ENCODE data around the gene LVRN. TPM values are rescaled to one million over a fixed set of nuclear protein-coding genes. Genes with fewer than 3 reads are reported as not detected.

Gene LVRN
- total RNA-seq, 1 donor from 2014 or later: 0.56 TPM

- Mint-ChIP-seq H3K4me3 (no peak overlapping the region), H3K27me3 (ENCODE audit: low read depth) (no peaks in the 10 kb centered on the region), H3K36me3 (ENCODE audit: low read depth) (no peaks in the 10 kb centered on the region), H3K4me1 (no peaks in the 10 kb centered on the region), H3K27ac (ENCODE audit: unreplicated experiment) (no peak overlapping the region), H3K9me3 (peaks cover 3% of the 10 kb centered on the region)
- DNase-seq (ENCODE audit: low read depth, low spot score): no peak
- no peak for TF ChIP-seq CTCF (conservative IDR thresholded peaks at IDR 0.05)
These were observed 16.5 kb downstream of the LVRN start for GRCh38 chr5:115978779-115979178.

GRCh38 chr5:115979201-115980041 lies 17.1 kb downstream of the LVRN start:
- Mint-ChIP-seq H3K9me3 (peaks cover 3% of the 10 kb centered on the region), H3K4me1 (no peaks in the 10 kb centered on the region), H3K27ac (ENCODE audit: unreplicated experiment) (no peak overlapping the region), H3K4me3 (no peak overlapping the region), H3K36me3 (ENCODE audit: low read depth) (no peaks in the 10 kb centered on the region), H3K27me3 (ENCODE audit: low read depth) (no peaks in the 10 kb centered on the region)
- no peak for TF ChIP-seq CTCF (conservative IDR thresholded peaks at IDR 0.05)
- DNase-seq (ENCODE audit: low read depth, low spot score): no peak

GRCh38 chr5:115983519-115983918 lies 21.2 kb downstream of the LVRN start:
- no peaks in the 10 kb centered on the region for H3K9me3 Mint-ChIP-seq
- TF ChIP-seq CTCF (conservative IDR thresholded peaks at IDR 0.05): no peak
- H3K27ac Mint-ChIP-seq (ENCODE audit: unreplicated experiment): no peak overlapping the region
- no peak overlapping the region for H3K4me3 Mint-ChIP-seq
- H3K27me3 Mint-ChIP-seq (ENCODE audit: low read depth): no peaks in the 10 kb centered on the region
- H3K36me3 Mint-ChIP-seq (ENCODE audit: low read depth): no peaks in the 10 kb centered on the region
- no peaks in the 10 kb centered on the region for H3K4me1 Mint-ChIP-seq
- no peak for DNase-seq (ENCODE audit: low read depth, low spot score)

- no peaks in the 10 kb centered on the region for H3K4me1 Mint-ChIP-seq
- no peaks in the 10 kb centered on the region for H3K9me3 Mint-ChIP-seq
- no peaks in the 10 kb centered on the region for H3K36me3 Mint-ChIP-seq (ENCODE audit: low read depth)
- TF ChIP-seq CTCF (conservative IDR thresholded peaks at IDR 0.05): no peak
- H3K27ac Mint-ChIP-seq (ENCODE audit: unreplicated experiment): no peak overlapping the region
- no peak for DNase-seq (ENCODE audit: low read depth, low spot score)
- no peak overlapping the region for H3K4me3 Mint-ChIP-seq
- no peaks in the 10 kb centered on the region for H3K27me3 Mint-ChIP-seq (ENCODE audit: low read depth)
These were observed 23.8 kb downstream of the LVRN start for GRCh38 chr5:115985802-115986757.

- no peaks in the 10 kb centered on the region for H3K9me3 Mint-ChIP-seq
- no peak for DNase-seq (ENCODE audit: low read depth, low spot score)
- H3K36me3 Mint-ChIP-seq (ENCODE audit: low read depth): no peaks in the 10 kb centered on the region
- H3K4me3 Mint-ChIP-seq: no peak overlapping the region
- H3K4me1 Mint-ChIP-seq: no peaks in the 10 kb centered on the region
- H3K27ac Mint-ChIP-seq (ENCODE audit: unreplicated experiment): no peak overlapping the region
- H3K27me3 Mint-ChIP-seq (ENCODE audit: low read depth): no peaks in the 10 kb centered on the region
- TF ChIP-seq CTCF (conservative IDR thresholded peaks at IDR 0.05): no peak
These were observed 25.7 kb downstream of the LVRN start for GRCh38 chr5:115988002-115988401.
